ENCODE results near the gene TNPO1. TPM values are rescaled to one million over a fixed set of nuclear protein-coding genes. Genes with fewer than 3 reads are reported as not detected.

The TNPO1 gene
- polyA plus RNA-seq, 1 experiment = 134 TPM

DNA sequence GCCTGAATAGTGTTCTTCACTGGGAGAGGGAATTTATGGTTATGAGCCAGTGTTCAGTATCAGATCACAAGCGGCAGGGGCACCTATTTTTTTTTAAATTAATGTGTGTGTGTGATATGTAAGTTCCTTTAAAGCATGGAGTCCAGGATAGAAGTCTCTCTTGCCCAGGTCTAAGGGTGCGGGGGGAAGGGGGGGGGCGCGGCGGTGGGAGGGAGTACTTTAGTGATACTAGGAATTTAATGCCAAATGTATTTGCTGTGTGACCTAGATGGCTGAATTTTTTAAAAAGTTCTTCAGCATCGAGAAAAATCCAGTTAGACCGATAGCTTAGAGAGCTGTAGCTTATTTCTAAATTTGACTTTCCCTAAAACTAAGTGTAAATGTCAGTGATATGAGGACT, 137.9 kb downstream of the TNPO1 start:
- H3K27ac ChIP-seq (ENCODE audit: low read depth, low read length) = no peak overlapping the region
- ChIA-PET CTCF (interaction anchor here (1.4 kb wide), 1 partner anchor 247 kb away, joined by 6 read pairs; no protein-coding TSS in a partner anchor), POLR2A (interaction anchor here (0.7 to 1.6 kb wide), 2 partner anchors 36 to 422 kb away, joined by 4 to 6 read pairs; no protein-coding TSS in a partner anchor)
- TF ChIP-seq, protein P1, sequence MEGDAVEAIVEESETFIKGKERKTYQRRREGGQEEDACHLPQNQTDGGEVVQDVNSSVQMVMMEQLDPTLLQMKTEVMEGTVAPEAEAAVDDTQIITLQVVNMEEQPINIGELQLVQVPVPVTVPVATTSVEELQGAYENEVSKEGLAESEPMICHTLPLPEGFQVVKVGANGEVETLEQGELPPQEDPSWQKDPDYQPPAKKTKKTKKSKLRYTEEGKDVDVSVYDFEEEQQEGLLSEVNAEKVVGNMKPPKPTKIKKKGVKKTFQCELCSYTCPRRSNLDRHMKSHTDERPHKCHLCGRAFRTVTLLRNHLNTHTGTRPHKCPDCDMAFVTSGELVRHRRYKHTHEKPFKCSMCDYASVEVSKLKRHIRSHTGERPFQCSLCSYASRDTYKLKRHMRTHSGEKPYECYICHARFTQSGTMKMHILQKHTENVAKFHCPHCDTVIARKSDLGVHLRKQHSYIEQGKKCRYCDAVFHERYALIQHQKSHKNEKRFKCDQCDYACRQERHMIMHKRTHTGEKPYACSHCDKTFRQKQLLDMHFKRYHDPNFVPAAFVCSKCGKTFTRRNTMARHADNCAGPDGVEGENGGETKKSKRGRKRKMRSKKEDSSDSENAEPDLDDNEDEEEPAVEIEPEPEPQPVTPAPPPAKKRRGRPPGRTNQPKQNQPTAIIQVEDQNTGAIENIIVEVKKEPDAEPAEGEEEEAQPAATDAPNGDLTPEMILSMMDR (IDR thresholded peaks at IDR 0.05; ENCODE audit: low read depth, low read length) = no peak
- no peaks in the 10 kb centered on the region for H3K27me3 ChIP-seq (ENCODE audit: control insufficient read depth, insufficient read depth, low read length)
- H3K9me3 ChIP-seq (ENCODE audit: control insufficient read depth, insufficient read depth, low read length) = no peaks in the 10 kb centered on the region
- DNase-seq (ENCODE audit: low read depth, low spot score) = no peak
- H3K4me3 ChIP-seq (ENCODE audit: low read depth, low read length) = no peak overlapping the region

DNA sequence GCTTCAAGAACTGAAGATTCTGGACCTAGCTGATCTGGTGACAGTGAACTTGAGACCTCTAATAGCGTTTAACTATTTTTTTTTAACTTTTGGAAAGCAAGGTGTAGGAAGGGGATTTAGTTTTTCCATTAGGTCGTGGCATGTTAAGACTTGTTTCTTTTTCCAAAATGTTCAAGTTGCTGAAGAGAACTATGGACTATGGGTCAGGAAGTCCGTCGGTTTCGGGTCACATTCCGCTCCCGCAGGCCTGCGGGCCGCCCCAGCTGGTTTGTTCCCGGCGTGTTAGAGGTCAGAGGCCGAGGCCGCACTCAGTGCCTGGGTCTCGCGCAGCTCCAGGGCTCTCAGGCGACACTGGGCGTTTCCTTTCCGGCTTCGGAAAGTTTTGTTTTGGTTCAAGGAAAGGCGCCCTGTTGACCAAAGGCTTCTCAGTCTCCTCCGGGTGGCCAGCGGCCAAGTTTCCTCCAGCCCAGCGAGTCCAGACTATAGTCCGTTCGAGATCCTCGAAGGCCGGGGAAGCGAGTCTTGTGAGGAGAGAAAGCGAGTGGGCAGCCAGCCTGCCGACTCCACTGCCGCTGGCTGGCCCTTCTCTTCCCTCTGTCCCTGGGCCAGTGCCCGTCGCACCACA, 138.8 kb downstream of the TNPO1 start:
- CTCF ChIA-PET = interaction anchor here (0.6 to 1.4 kb wide), 3 partner anchors 185 to 260 kb away, joined by 3 to 6 read pairs (median 6); no protein-coding TSS in a partner anchor
- peak overlapping the region; percentile 72 for H3K4me3 ChIP-seq (ENCODE audit: low read depth, low read length)
- POLR2A ChIA-PET = interaction anchor here (0.7 to 1.6 kb wide), 2 partner anchors 37 to 421 kb away, joined by 4 to 6 read pairs; no protein-coding TSS in a partner anchor
- H3K27ac ChIP-seq (ENCODE audit: low read depth, low read length) = peak overlapping the region; percentile 96
- TF ChIP-seq, protein P1 (IDR thresholded peaks at IDR 0.05; ENCODE audit: low read depth, low read length) = no peak
- no peaks in the 10 kb centered on the region for H3K9me3 ChIP-seq (ENCODE audit: control insufficient read depth, insufficient read depth, low read length)
- no peak for DNase-seq (ENCODE audit: low read depth, low spot score)
- H3K27me3 ChIP-seq (ENCODE audit: control insufficient read depth, insufficient read depth, low read length) = no peaks in the 10 kb centered on the region

DNA sequence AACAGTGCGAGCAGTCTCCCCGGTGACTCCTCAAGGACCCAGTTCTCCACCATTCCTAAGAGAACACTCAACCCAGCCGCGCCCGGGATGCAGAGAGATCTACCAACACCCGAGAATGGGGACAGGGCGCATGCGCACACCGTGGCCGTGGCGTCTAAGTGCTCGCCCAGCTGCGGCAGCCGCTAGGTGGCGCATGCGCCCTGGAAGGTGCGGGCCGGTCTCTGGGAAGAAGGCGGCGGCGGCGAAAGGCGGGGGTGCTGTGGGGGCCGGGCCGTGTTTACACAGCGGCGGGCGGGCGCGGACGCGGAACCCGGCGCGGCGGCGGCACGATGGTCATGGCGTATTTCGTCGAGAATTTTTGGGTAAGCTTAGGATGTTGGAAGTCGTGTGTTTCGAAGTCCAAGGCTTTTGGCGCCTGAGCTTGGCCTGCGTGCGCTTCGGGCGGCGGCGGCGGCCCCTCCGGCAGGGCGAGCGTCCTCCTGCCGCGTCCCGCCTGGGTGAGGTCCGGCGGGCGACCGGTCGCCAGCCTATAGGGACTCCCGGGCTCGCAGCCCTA, 139.4 kb downstream of the TNPO1 start, which contains the start of gene FCHO2:
Gene FCHO2, plus strand, starts transcription at position 274 of the 556 bp plus-strand sequence. Its CDS starts 56 bp downstream, at position 330.
- CTCF ChIA-PET = interaction anchor here (0.9 to 2.2 kb wide), 6 partner anchors 127 to 494 kb away, joined by 3 to 10 read pairs (median 4); no protein-coding TSS in a partner anchor
- Histone ChIP-seq H3K27me3 (ENCODE audit: control insufficient read depth, insufficient read depth, low read length) (no peaks in the 10 kb centered on the region), H3K4me3 (ENCODE audit: low read depth, low read length) (peak within 1 kb of the TSS; percentile 72), H3K27ac (ENCODE audit: low read depth, low read length) (peak within 1 kb of the TSS; percentile 96), H3K9me3 (ENCODE audit: control insufficient read depth, insufficient read depth, low read length) (no peaks in the 10 kb centered on the region)
- TF ChIP-seq, protein P1 (IDR thresholded peaks at IDR 0.05; ENCODE audit: low read depth, low read length) = peak; percentile 70
- peak; percentile 90 for DNase-seq (ENCODE audit: low read depth, low spot score)
- POLR2A ChIA-PET = interaction anchor here (0.5 to 1.6 kb wide), 4 partner anchors 11 to 59 kb away, joined by 3 to 5 read pairs (median 4); no protein-coding TSS in a partner anchor

DNA sequence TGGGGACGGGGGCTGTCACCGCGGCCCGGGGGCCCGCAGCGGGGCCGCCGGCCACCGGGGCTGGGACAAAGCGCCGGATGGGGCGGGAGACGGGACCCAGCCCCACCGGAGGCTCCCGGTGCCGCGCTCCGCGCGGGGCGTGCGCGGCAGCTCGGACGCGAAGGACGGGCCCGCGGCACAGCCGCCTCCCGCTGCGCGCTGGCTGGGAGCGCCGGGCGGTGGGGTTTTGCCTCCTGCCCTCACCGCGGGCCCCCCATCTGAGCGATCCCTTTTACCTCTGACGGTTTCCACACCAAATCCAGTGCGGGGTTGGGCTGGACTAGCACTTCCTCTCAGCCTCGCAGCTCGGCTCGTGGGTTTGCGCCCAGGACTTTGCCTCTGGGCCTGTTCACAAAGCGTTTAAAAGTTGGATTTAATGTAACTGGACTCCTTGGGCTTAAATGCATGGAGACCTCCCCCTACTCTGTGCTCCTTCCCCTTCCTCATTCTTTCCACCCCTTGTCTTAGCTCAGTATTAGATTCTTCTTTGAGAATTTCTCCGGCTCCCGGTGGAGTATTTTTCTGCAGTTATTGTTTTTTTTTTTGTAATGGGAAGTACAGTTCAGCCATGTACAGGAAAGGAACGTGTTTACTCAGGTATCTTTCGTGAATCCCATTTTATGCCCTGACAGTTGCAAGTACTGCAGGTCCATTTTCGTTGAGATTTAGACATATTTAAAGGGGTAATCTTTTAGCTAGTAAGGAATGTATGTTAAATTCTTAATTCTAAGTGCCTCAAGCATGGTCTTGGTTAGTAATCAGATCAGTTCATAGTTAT, 140.1 kb downstream of the TNPO1 start:
- POLR2A ChIA-PET = interaction anchor here (0.5 to 0.7 kb wide), 4 partner anchors 10 to 58 kb away, joined by 3 to 10 read pairs (median 4); no protein-coding TSS in a partner anchor
- peak overlapping the region; percentile 72 for H3K4me3 ChIP-seq (ENCODE audit: low read depth, low read length)
- no peaks in the 10 kb centered on the region for H3K27me3 ChIP-seq (ENCODE audit: control insufficient read depth, insufficient read depth, low read length)
- H3K27ac ChIP-seq (ENCODE audit: low read depth, low read length) = peak overlapping the region; percentile 65
- no peaks in the 10 kb centered on the region for H3K9me3 ChIP-seq (ENCODE audit: control insufficient read depth, insufficient read depth, low read length)
- CTCF ChIA-PET = interaction anchor here (0.9 to 2.2 kb wide), 5 partner anchors 126 to 493 kb away, joined by 3 to 10 read pairs (median 4); no protein-coding TSS in a partner anchor
- DNase-seq (ENCODE audit: low read depth, low spot score) = no peak
- TF ChIP-seq, protein P1 (IDR thresholded peaks at IDR 0.05; ENCODE audit: low read depth, low read length) = no peak

Measured in AG04450 (cell line).